GM21619 (cell line): ENCODE measurements around the gene TNFRSF6B.
"Not testable (repeated sequence)": the region's sequence is repeated elsewhere in the genome, so short reads cannot be mapped to it uniquely, and the experiment has no call there.

Source experiments
- ATAC-seq: cut with Tn5 transposase; IDR thresholded peaks from one replicate; pipeline ENCODE4 v1.9.1; 2021; ENCODE audit not compliant: unreplicated experiment

The TNFRSF6B gene

GRCh38 chr20:63661959-63662812 is 34.3 kb upstream of the TNFRSF6B start:
- ATAC-seq = no peak

- ATAC-seq = no peak
Observed at GRCh38 chr20:63662813-63663189, 33.7 kb upstream of the TNFRSF6B start.

DNA sequence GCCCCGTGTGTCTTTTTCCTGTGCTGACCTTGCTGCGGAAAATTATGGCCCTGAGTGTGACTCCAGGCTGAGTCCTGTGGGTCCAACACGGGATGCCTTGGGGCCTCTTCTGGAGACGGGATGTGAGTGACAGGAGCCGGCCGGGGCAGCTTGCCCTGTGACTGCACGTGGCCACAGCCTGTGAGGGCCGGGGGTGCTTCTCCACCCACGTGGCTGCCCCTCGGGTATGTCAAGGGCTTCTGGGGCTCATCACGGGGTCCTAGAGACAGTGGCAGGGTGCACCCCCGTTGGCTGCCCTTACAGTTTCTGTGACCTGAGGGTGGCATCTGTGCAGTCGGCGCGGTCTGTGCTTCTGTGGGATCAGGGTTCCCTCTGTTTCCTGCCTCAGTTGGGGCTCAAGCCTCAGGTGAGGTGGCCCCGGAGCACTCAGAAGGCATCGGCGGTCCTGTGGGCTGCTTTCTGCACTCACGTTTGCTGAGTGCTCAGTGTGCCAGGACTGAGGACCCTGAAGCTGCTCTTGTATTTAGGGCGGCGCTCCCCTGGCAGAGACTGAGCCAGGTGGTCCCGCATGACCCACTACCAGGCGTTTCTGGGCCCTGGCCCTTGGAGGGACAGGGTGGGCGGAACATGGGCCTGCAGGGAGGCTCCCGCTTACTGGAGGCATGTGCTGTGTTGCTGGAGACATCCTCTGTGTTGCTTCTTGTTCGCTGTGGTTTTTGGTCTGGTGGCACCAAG is 33.0 kb upstream of the TNFRSF6B start:
- ATAC-seq = no peak

GRCh38 chr20:63664143-63664851 is 32.2 kb upstream of the TNFRSF6B start:
- no peak for ATAC-seq

- ATAC-seq = no peak
Observed at GRCh38 chr20:63664861-63665594, 31.4 kb upstream of the TNFRSF6B start.

DNA sequence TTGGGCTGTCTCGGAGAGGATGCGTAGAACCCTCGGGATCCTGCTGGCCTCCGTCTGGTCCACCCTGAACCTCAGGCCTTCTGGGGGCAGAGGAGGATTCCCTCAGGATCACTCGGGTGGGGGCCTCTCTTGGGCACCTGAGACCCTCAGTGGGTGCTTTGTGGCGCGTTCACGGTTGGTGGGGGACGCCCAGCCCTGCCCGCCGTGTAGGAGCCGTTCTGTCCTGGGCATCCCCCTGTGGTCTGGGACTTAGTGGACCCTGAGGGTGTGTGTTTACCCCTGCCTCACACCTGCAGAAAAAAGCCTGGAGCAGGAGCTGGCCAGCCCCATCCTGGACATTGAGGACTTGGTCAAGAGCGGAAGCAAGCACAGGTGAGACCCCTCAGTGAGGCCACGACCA is 30.7 kb upstream of the TNFRSF6B start:
- no peak for ATAC-seq

DNA sequence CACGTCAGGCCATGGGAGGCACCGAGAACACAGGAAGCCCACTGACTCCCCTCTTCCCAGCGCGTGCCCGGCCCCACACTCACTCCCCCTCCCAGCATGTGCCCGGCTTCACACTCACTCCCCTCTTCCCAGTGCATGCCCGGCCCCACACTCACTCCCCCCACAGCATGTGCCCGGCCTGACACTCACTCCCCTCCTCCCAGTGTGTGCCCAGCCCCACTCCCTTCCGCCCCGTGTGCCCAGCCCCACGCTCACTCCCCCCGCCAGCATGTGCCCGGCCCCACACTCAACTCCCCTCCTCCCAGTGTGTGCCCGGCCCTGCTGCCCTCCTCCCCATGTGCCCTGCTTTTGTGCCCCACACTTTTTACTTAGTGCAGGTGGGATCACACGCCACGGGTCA is 28.6 kb upstream of the TNFRSF6B start:
- no peak for ATAC-seq

GRCh38 chr20:63668351-63668750 is 28.1 kb upstream of the TNFRSF6B start:
- ATAC-seq = no peak

DNA sequence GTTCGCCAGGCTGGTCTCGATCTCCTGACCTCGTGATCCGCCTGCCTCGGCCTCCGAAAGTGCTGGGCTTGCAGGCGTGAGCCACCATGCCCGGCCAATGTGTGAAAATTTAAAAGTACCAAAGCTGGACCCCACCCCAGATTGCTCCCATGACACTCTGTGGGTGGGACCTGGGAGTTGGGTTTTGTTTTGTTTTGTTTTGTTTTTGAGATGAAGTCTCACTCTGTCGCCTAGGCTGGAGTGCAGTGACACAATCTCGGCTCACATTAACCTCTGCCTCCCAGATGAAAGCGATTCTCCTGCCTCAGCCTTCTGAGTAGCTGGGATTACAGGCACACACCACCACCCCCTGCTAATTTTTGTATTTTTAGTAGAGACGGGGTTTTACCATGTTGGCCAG is 24.8 kb upstream of the TNFRSF6B start:
- ATAC-seq = not testable (repeated sequence)

- ATAC-seq = no peak
Observed at GRCh38 chr20:63672666-63673065, 23.8 kb upstream of the TNFRSF6B start.

DNA sequence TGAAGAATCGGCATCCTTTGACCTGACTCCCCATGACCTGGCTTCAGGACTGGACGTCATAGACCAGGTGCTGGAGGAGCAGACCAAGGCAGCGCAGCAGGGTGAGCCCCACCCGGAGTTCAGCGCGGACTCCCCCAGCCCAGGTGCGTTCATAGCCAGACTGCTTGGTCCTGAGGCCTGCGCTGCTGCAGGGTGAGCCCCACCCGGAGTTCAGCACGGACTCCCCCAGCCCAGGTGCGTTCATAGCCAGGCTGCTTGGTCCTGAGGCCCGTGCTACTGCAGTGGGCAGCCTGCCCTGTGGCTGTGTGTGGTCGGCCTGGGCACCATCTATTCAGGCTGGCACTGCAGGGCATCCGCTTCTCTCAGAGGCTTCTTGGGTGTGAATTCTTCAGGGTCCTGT is 22.5 kb upstream of the TNFRSF6B start:
- ATAC-seq = no peak

- ATAC-seq = no peak
Observed at GRCh38 chr20:63675681-63676368, 20.6 kb upstream of the TNFRSF6B start.

DNA sequence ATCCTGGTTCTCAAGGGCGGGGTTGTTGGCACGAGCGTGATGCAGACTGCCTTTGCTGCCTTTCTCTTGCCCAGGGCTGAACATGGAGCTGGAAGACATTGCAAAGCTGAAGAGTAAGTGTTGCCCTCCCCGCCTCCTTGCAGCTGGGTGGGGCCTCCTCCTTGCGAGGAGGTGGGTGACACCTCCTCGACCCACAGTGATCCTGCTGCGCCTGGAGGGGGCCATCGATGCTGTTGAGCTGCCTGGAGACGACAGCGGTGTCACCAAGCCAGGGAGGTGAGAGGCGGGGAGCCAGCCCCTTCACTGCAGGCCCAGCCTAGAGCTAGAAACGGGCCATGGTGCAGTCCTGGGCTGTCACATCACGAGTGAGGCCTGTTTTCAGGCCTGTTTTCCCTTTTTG is 18.4 kb upstream of the TNFRSF6B start:
- ATAC-seq = no peak

- ATAC-seq = no peak
Observed at GRCh38 chr20:63678667-63679465, 17.6 kb upstream of the TNFRSF6B start.

GRCh38 chr20:63679799-63680305 is 16.6 kb upstream of the TNFRSF6B start:
- ATAC-seq = no peak

GRCh38 chr20:63680427-63680826 is 16.0 kb upstream of the TNFRSF6B start:
- no peak for ATAC-seq

DNA sequence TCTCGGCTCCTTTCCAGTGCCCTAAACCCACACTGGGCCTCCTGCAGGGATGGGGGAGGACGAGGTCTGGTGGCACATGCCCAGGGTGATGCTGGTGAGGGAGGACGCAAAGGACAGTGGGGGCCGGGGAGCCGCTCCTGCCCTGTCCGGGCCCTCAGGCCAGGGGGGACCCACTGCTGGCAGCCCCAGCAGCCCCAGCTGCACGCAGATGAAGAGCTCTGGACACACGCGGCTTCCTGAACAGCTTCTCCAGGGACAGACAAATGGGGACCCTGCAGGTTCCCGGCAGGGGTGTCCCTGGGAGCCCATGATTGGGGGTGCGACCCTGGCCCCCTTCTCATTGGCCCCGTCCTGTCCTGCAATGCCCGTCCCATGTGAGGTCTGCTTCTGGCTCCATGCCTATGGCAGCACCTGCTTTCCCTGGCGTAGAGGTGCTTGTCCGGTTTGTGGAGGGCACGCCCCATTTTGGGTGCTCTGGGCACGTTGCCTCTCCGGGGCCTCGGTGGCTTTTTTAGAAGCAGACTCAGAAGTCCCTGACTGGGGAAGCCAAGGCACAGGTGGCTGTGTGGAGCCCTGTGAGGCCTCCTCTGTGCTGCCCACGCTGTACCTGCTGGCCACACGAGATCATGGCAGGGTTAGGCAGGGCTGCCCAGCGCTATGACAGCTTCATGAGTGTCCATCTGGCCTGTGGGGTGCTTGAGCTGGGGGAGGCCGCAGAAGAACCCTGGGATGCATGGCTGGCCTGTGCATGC is 15.4 kb upstream of the TNFRSF6B start:
- no peak for ATAC-seq

GRCh38 chr20:63681609-63682142 is 14.8 kb upstream of the TNFRSF6B start:
- no peak for ATAC-seq
